Cardiac muscle cell (in vitro differentiated cells and primary cell): ENCODE data around the gene MOSMO. TPM values are rescaled to one million over a fixed set of nuclear protein-coding genes. Genes with fewer than 3 reads are reported as not detected.
A peak's percentile ranks its signal among the peaks of the same experiment; 100 is the strongest.

Experiments used
- DNase-seq, 2 donors: peaks; one replicate each; pipeline versions ENCODE4 v3.0.0 to v3.0.0-alpha.2; 2010 to 2017; ENCODE audit warnings: low read depth in 1 of 2, low spot score in 1 of 2
- H3K27ac ChIP-seq: fragments of 200-600 bp; sonication (generic); 2 replicates; pipeline ENCODE4 v1.5.1; 2016
- H3K27me3 ChIP-seq: fragments of 200-600 bp; sonication (generic); 2 replicates; pipeline ENCODE4 v1.6.0; 2016; ENCODE audit warnings: control low read depth
- H3K36me3 ChIP-seq: fragments of 200-600 bp; sonication (generic); 2 replicates; pipeline ENCODE4 v1.5.1; 2016; ENCODE audit warnings: control low read depth
- H3K4me1 ChIP-seq: fragments of 200-600 bp; sonication (generic); 2 replicates; pipeline ENCODE4 v1.8.1; 2017; ENCODE audit warnings: low read depth, mild to moderate bottlenecking, mixed run types
- H3K4me3 ChIP-seq: fragments of 200-600 bp; sonication (generic); 2 replicates; pipeline ENCODE4 v1.5.1; 2016; ENCODE audit warnings: mild to moderate bottlenecking
- H3K9me3 ChIP-seq: fragments of 200-600 bp; sonication (generic); 2 replicates; pipeline ENCODE4 v1.5.1; 2017; ENCODE audit warnings: low read depth, mild to moderate bottlenecking, control low read depth
- polyA plus RNA-seq: library from polyadenylated mRNA; unstranded; fragments of >200 nt; fragmentation: Nextera tagmentation; extraction: Ambion mirVana; gene quantifications from 2 replicates; pipeline ENCODE4 v1.2.1, GENCODE V29; 2016
- total RNA-seq: library from RNA; depleted of rRNA; stranded (reverse); fragments of >200 nt; gene quantifications from 2 replicates; pipeline ENCODE4 v1.2.3, GENCODE V29; 2016
- TF ChIP-seq, protein P1 (sequence below): IDR thresholded peaks from 2 replicates; pipeline ENCODE4 v1.5.1; 2012; ENCODE audit warnings: low read depth, mild to moderate bottlenecking, low read length

Gene MOSMO
- total and polyA plus RNA-seq, 2 experiments from 2014 or later: 7.0 to 14.7 TPM

DNA sequence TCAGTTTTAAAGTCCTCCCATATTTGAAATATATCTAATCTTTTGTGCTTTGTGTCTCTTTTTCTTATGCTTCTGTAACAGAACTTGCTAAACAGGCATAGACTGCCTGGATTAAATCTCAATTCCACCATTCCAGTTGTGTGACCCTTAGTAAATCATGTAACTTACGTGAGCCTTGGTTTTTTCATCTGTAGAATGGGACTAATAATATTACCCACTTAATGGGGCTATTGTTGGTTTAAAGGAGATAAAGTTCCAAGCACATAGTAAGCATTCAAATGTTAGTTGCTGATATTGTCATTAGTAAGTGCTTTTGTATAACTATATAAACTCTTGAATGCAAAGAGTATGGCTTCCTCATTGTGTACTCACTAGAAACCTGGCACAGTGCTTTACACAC is 78.5 kb downstream of the MOSMO start:
- TF ChIP-seq, protein P1, sequence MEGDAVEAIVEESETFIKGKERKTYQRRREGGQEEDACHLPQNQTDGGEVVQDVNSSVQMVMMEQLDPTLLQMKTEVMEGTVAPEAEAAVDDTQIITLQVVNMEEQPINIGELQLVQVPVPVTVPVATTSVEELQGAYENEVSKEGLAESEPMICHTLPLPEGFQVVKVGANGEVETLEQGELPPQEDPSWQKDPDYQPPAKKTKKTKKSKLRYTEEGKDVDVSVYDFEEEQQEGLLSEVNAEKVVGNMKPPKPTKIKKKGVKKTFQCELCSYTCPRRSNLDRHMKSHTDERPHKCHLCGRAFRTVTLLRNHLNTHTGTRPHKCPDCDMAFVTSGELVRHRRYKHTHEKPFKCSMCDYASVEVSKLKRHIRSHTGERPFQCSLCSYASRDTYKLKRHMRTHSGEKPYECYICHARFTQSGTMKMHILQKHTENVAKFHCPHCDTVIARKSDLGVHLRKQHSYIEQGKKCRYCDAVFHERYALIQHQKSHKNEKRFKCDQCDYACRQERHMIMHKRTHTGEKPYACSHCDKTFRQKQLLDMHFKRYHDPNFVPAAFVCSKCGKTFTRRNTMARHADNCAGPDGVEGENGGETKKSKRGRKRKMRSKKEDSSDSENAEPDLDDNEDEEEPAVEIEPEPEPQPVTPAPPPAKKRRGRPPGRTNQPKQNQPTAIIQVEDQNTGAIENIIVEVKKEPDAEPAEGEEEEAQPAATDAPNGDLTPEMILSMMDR: no peak
- Histone ChIP-seq H3K9me3 (no peaks in the 10 kb centered on the region), H3K36me3 (no peaks in the 10 kb centered on the region), H3K4me3 (no peak overlapping the region), H3K27ac (no peak overlapping the region), H3K27me3 (no peaks in the 10 kb centered on the region), H3K4me1 (no peaks in the 10 kb centered on the region)
- no peak for DNase-seq

DNA sequence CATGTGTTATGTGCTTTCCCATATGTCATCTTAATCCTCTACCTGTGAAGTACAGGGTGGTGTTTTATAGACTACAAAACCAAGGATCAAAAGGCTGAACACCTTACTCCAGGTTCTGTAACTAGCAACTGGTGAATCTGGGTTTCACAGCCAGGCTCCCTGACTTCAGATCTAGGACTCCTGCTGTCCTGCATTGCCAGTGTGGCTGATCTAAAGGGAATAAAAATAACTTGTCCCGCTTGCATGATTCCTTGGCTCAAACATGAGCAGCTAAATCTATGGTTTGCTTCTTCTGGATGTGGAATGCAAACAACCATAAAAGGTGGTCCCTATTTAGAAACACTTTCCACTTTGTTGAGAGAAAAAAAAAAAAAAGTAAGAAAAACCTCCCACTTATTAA is 80.7 kb downstream of the MOSMO start:
- TF ChIP-seq, protein P1: no peak
- H3K27me3 ChIP-seq: no peaks in the 10 kb centered on the region
- H3K9me3 ChIP-seq: no peaks in the 10 kb centered on the region
- no peak overlapping the region for H3K4me3 ChIP-seq
- no peak overlapping the region for H3K27ac ChIP-seq
- no peaks in the 10 kb centered on the region for H3K36me3 ChIP-seq
- peaks cover 5% of the 10 kb centered on the region for H3K4me1 ChIP-seq
- no peak for DNase-seq

DNA sequence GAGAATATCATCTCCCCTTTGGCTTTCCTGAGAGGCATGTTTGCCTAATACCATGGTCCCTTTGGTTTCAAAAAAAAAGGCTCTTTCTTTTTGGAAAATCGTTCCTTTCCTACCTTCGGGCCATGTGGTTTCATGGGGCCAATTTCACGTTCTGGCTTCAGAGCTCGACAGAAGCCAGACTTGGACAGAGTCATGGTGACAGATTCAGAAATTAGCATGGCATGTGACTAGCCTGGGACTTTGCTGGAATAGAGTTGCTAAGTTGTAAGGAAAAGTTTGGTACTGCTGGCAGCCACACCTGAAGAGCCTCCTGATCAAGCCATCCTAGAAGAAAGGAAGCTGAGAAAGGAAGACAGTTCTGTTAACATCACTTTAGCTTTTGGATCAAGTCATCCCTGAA is 82.0 kb downstream of the MOSMO start:
- Histone ChIP-seq H3K4me3 (no peak overlapping the region), H3K36me3 (no peaks in the 10 kb centered on the region), H3K4me1 (peaks cover 5% of the 10 kb centered on the region), H3K9me3 (no peaks in the 10 kb centered on the region), H3K27ac (no peak overlapping the region), H3K27me3 (no peaks in the 10 kb centered on the region)
- TF ChIP-seq, protein P1: no peak
- no peak for DNase-seq

DNA sequence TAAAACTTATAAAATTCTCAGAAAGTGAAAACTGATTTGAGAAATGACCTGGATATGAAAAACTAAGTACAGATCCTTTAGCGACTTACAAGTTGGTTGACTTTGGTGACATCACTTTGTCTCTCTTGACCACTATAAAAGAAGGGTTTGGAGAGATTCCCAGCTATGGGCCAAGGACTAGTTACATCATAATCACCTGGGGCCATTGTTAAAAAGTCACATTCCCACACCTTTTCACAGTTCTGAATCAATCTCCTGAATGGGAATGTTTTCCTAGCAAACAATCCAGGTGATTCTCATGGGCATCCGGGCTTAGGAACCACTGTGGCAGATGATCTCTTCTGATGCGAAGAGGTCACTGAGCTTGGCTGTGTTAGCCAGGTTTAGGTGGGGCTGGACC is 83.8 kb downstream of the MOSMO start:
- peaks cover 5% of the 10 kb centered on the region for H3K4me1 ChIP-seq
- no peak for DNase-seq
- H3K4me3 ChIP-seq: no peak overlapping the region
- no peaks in the 10 kb centered on the region for H3K36me3 ChIP-seq
- no peaks in the 10 kb centered on the region for H3K9me3 ChIP-seq
- H3K27me3 ChIP-seq: no peaks in the 10 kb centered on the region
- peak overlapping the region; percentile 35 for H3K27ac ChIP-seq
- TF ChIP-seq, protein P1: no peak

DNA sequence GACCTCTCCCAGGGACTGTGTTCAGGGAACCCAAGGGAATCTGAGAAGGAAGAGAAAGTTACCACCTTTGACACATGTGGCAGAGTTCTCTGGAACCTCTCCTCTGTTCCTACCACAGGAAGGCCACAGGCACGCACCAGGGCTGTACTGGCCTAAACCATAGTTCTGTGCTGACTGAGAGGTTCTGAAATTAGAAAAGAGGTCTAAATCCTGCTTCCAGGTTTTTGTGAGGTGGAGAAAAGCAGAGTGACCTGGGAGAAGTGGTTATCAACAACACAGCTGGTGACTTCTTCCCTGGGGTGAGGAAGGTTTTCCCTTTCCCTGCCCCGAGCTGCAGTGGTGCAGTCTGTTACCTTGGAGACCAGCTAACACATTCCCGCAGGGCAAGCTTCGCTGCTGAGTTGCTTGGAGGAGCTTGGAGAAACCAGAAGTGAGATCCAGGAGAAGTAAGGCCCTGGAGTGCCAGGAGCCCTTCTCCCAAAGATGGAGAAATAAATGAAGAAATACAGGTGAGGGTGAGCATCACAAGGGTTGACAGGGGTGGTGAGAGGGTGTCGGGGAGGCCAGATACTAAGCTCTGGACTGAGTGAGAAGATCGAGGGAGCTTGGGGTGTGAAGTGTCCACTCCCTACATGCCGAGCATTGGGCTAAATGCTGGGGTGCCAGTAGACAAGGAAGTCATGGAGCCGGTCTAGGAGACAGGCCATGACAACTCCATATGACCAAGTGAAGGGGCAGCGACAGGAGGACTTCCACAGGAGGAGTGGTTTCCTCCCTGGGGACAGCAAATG is 84.4 kb downstream of the MOSMO start, which contains the start of gene VWA3A:
TSS of gene VWA3A (plus strand) at position 399 of the 791 bp plus-strand sequence. CDS start at position 496, 97 bp downstream.
- peaks cover 5% of the 10 kb centered on the region for H3K4me1 ChIP-seq
- no peaks in the 10 kb centered on the region for H3K27me3 ChIP-seq
- no peaks in the 10 kb centered on the region for H3K9me3 ChIP-seq
- no peaks in the 10 kb centered on the region for H3K36me3 ChIP-seq
- TF ChIP-seq, protein P1: no peak
- peak within 1 kb of the TSS; percentile 35 for H3K27ac ChIP-seq
- DNase-seq: peak; percentile 64 to 66
- no peak within 1 kb of the TSS for H3K4me3 ChIP-seq
